MCF 10A (cell line): Measurements from ENCODE around the gene CACNA1S. TPM values are rescaled to one million over a fixed set of nuclear protein-coding genes. Genes with fewer than 3 reads are reported as not detected.

Experiments used
- BruUV-seq: library from RNA; stranded (reverse); fragments of 400-500 nt; replicated peaks from 2 replicates; lab custom pipeline; 2021; lab: Mats Ljungman, UMichigan
- CTCF ChIA-PET: fragments of 300-600 bp; sonication (Branson Sonifier 250); formaldehyde crosslinking; extraction: SDS; loops from one replicate; lab custom pipeline; 2021; ENCODE audit warnings: antibody characterized with exemption, inconsistent platforms; lab: Yijun Ruan, JAX
- POLR2A ChIA-PET: fragments of 300-600, 350-650 bp; sonication (Branson Sonifier 250); formaldehyde crosslinking; extraction: SDS; loops from one replicate; lab custom pipeline; 2020; ENCODE audit warnings: antibody characterized with exemption, inconsistent platforms; lab: Yijun Ruan, JAX
- DNase-seq: peaks from one replicate; pipeline ENCODE4 v3.0.0-alpha.2; 2018; ENCODE audit not compliant: unreplicated experiment
- H3K27ac Mint-ChIP-seq: one replicate; pipeline ENCODE4 v1.8.0; 2022; ENCODE audit warnings: mild to moderate bottlenecking, low read depth, mixed read lengths; ENCODE audit not compliant: unreplicated experiment
- H3K27me3 Mint-ChIP-seq: one replicate; pipeline ENCODE4 v1.8.0; 2022; ENCODE audit warnings: mixed read lengths; ENCODE audit not compliant: insufficient read depth, unreplicated experiment
- H3K36me3 Mint-ChIP-seq: one replicate; pipeline ENCODE4 v1.8.0; 2022; ENCODE audit warnings: mild to moderate bottlenecking, moderate library complexity, mixed read lengths; ENCODE audit not compliant: insufficient read depth, unreplicated experiment
- H3K4me1 Mint-ChIP-seq: one replicate; pipeline ENCODE4 v1.8.0; 2022; ENCODE audit warnings: mixed read lengths; ENCODE audit not compliant: insufficient read depth, unreplicated experiment
- H3K4me3 Mint-ChIP-seq: one replicate; pipeline ENCODE4 v1.8.0; 2022; ENCODE audit warnings: mild to moderate bottlenecking, moderate library complexity, mixed read lengths; ENCODE audit not compliant: unreplicated experiment
- H3K9me3 Mint-ChIP-seq: one replicate; pipeline ENCODE4 v1.8.0; 2022; ENCODE audit warnings: mixed read lengths; ENCODE audit not compliant: unreplicated experiment
- intact Hi-C: fragments of 100-400 bp; cut with micrococcal nuclease; formaldehyde crosslinking; loops from 2 replicates; pipeline ENCODE4 v1.14.1; 2022
- total RNA-seq: library from RNA; stranded (reverse); gene quantifications from 2 replicates; pipeline ENCODE4 v1.2.3, GENCODE V29; 2022
- TF ChIP-seq, protein P1 (sequence below): fragments of 200-600 bp; IDR thresholded peaks from one replicate; pipeline ENCODE4 v1.8.0; 2022; ENCODE audit warnings: antibody characterized with exemption, mild to moderate bottlenecking; ENCODE audit not compliant: unreplicated experiment

Gene CACNA1S
- total RNA-seq, 1 experiment from 2014 or later: not detected

DNA sequence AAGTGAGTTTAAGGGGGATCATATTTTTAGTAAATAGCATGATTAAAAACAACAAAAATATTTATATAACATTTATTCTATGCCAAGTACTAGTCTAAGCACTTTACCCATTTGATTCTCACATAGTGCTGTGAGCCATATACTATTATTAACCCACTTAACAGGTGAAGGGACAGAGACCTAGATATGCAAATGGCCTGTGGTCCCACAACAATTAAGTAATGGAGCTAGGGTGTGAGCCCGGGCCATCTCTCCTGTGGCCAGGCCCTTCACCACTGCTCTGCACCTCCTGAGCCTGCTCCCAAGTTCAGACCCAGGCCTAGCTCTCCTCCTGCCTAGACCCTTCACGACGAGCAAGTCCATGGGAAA, 14.2 kb upstream of the CACNA1S start:
- no peak overlapping the region for H3K27ac Mint-ChIP-seq
- CTCF ChIA-PET: interaction anchor here (0.6 to 3.4 kb wide), 7 partner anchors 13 to 397 kb away, joined by 3 to 24 read pairs (median 4); no protein-coding TSS in a partner anchor
- peaks cover 16% of the 10 kb centered on the region for H3K36me3 Mint-ChIP-seq
- no peak for DNase-seq
- TF ChIP-seq, protein P1, sequence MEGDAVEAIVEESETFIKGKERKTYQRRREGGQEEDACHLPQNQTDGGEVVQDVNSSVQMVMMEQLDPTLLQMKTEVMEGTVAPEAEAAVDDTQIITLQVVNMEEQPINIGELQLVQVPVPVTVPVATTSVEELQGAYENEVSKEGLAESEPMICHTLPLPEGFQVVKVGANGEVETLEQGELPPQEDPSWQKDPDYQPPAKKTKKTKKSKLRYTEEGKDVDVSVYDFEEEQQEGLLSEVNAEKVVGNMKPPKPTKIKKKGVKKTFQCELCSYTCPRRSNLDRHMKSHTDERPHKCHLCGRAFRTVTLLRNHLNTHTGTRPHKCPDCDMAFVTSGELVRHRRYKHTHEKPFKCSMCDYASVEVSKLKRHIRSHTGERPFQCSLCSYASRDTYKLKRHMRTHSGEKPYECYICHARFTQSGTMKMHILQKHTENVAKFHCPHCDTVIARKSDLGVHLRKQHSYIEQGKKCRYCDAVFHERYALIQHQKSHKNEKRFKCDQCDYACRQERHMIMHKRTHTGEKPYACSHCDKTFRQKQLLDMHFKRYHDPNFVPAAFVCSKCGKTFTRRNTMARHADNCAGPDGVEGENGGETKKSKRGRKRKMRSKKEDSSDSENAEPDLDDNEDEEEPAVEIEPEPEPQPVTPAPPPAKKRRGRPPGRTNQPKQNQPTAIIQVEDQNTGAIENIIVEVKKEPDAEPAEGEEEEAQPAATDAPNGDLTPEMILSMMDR: no peak
- no peaks in the 10 kb centered on the region for H3K9me3 Mint-ChIP-seq
- H3K4me1 Mint-ChIP-seq: peaks cover 10% of the 10 kb centered on the region
- no peak overlapping the region for H3K4me3 Mint-ChIP-seq
- peaks cover 13% of the 10 kb centered on the region for H3K27me3 Mint-ChIP-seq
- BruUV-seq: no TSS peak
- POLR2A ChIA-PET: interaction anchor here (1.0 to 1.5 kb wide), 3 partner anchors 11 to 28 kb away, joined by 3 to 5 read pairs (median 3); partner anchors contain the start of gene TMEM9
- intact Hi-C loops: no loop called here

DNA sequence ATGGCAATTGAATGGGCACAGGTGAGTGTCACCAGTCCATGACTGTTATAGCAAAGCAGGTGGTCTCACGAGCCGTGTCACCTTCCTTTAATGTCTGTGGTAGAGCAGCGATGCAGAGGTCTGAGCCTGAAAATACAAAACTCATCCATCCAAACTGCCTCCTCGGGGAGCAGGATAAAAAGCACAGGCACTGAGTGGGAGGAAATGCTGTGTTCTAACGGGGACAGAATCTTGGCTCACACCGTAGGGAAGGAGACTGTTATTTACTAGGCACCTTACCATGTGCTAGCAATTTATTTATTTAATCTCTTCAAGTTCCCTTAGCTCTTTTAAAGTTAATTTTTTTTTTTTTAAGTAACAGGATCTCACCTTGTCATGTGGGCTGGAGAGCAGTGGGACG, 13.6 kb upstream of the CACNA1S start:
- Mint-ChIP-seq H3K9me3 (no peaks in the 10 kb centered on the region), H3K4me3 (no peak overlapping the region), H3K27ac (no peak overlapping the region), H3K36me3 (peaks cover 10% of the 10 kb centered on the region), H3K4me1 (peaks cover 10% of the 10 kb centered on the region), H3K27me3 (peaks cover 13% of the 10 kb centered on the region)
- BruUV-seq: no TSS peak
- CTCF ChIA-PET: interaction anchor here (0.5 to 3.4 kb wide), 9 partner anchors 12 to 667 kb away, joined by 3 to 24 read pairs (median 3); no protein-coding TSS in a partner anchor
- TF ChIP-seq, protein P1: no peak
- POLR2A ChIA-PET: interaction anchor here (1.0 to 1.5 kb wide), 3 partner anchors 12 to 29 kb away, joined by 3 to 5 read pairs (median 3); partner anchors contain the start of gene TMEM9
- intact Hi-C loops: no loop called here
- no peak for DNase-seq

DNA sequence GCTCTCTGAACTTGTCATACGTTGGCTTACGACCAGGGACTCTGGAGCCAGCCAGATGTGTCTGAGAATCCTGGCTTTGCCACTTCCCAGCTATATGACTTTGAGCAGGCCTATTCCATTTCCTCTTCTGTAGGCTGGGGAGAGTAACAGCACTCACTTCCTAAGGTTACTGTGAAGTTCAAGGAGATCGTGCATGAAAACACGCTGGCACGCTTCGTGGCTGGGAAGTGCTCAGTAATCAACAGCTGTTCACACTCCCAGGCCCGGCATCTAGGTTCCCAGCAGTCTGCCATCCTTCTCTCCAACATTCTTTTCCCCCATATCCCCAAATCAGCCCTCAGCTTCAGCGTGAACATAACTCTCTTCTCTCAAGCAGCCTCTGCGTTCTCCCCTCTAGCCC, 12.8 kb upstream of the CACNA1S start:
- POLR2A ChIA-PET: interaction anchor here (1.1 to 1.5 kb wide), 2 partner anchors 11 to 29 kb away, joined by 3 to 5 read pairs; partner anchors contain the start of gene TMEM9
- CTCF ChIA-PET: interaction anchor here (0.6 to 3.4 kb wide), 6 partner anchors 11 to 152 kb away, joined by 3 to 24 read pairs (median 5); no protein-coding TSS in a partner anchor

DNA sequence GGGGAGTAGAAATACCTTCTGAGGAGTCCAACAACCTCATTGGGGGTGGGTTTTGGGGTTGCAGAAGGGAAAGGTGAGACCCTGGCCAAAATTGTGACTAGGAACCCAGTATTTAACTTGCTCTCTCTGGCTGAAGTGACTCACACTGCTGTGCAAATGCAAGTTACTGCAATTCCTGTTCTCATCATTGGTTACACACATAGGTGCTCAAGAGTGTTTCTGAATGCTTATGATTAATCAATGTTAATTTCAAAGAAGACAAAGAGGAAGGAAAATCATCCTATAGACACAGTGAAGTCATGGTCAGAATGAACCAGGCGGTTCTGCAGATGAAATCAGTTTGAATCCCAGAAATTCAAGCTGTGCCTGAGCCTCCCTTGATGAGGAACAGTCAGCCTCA, 11.6 kb upstream of the CACNA1S start:
- DNase-seq: peak; percentile 30
- H3K27me3 Mint-ChIP-seq: peaks cover 13% of the 10 kb centered on the region
- H3K4me1 Mint-ChIP-seq: peaks cover 10% of the 10 kb centered on the region
- ChIA-PET CTCF (interaction anchor here (0.7 to 3.4 kb wide), 3 partner anchors 10 to 422 kb away, joined by 3 to 24 read pairs (median 7); no protein-coding TSS in a partner anchor), POLR2A (interaction anchor here (0.9 to 1.1 kb wide), 2 partner anchors 12 to 229 kb away, joined by 3 read pairs; partner anchors contain the start of gene INAVA)
- no peak overlapping the region for H3K27ac Mint-ChIP-seq
- no TSS peak for BruUV-seq
- TF ChIP-seq, protein P1: no peak
- peaks cover 10% of the 10 kb centered on the region for H3K36me3 Mint-ChIP-seq
- no peaks in the 10 kb centered on the region for H3K9me3 Mint-ChIP-seq
- intact Hi-C loops: no loop called here
- no peak overlapping the region for H3K4me3 Mint-ChIP-seq

More for the DNA sequence above, 12.8 kb upstream of the CACNA1S start:
- Mint-ChIP-seq H3K27ac (no peak overlapping the region), H3K36me3 (peaks cover 10% of the 10 kb centered on the region), H3K4me1 (peaks cover 10% of the 10 kb centered on the region), H3K9me3 (no peaks in the 10 kb centered on the region), H3K4me3 (no peak overlapping the region), H3K27me3 (peaks cover 13% of the 10 kb centered on the region)
- TF ChIP-seq, protein P1: no peak
- intact Hi-C loops: no loop called here
- no TSS peak for BruUV-seq
- DNase-seq: no peak
